ENCODE results near the gene CLK3.

The CLK3 gene

DNA sequence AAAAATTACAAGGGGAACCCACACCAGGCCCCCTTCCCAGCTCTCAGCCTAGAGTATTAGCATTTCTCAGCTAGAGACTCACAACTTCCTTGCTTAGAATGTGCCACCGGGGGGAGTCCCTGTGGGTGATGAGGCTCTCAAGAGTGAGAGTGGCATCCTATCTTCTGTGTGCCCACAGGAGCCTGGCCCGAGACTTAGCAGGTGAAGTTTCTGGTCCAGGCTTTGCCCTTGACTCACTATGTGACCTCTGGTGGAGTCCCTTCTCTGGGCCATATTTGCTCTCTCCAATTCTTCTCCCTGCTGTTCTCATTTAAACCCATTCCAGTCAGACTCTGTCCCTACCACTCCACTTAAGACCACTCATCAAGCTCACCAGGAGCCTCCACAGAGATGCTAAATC, 18.1 kb downstream of the CLK3 start:
- no peak for TF ChIP-seq EZH2phosphoT487 (IDR thresholded peaks at IDR 0.05; ENCODE audit: low read depth)
- TF ChIP-seq, protein P1, sequence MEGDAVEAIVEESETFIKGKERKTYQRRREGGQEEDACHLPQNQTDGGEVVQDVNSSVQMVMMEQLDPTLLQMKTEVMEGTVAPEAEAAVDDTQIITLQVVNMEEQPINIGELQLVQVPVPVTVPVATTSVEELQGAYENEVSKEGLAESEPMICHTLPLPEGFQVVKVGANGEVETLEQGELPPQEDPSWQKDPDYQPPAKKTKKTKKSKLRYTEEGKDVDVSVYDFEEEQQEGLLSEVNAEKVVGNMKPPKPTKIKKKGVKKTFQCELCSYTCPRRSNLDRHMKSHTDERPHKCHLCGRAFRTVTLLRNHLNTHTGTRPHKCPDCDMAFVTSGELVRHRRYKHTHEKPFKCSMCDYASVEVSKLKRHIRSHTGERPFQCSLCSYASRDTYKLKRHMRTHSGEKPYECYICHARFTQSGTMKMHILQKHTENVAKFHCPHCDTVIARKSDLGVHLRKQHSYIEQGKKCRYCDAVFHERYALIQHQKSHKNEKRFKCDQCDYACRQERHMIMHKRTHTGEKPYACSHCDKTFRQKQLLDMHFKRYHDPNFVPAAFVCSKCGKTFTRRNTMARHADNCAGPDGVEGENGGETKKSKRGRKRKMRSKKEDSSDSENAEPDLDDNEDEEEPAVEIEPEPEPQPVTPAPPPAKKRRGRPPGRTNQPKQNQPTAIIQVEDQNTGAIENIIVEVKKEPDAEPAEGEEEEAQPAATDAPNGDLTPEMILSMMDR (IDR thresholded peaks at IDR 0.05; ENCODE audit: low read depth, low read length): no peak
- H3K79me2 ChIP-seq (ENCODE audit: low read length): peaks cover 4% of the 10 kb centered on the region; the same call in 1 of the 2 replicates
- H3K9me3 ChIP-seq (ENCODE audit: insufficient read depth, low read length): no peaks in the 10 kb centered on the region
- H2AFZ ChIP-seq (ENCODE audit: low read depth, low read length): no peak overlapping the region
- H3K4me1 ChIP-seq (ENCODE audit: low read length): peaks cover 36% of the 10 kb centered on the region
- no peak overlapping the region for H3K4me2 ChIP-seq (ENCODE audit: low read length)
- H4K20me1 ChIP-seq (ENCODE audit: insufficient read depth, low read length): peaks cover 35% of the 10 kb centered on the region
- H3K27me3 ChIP-seq (ENCODE audit: low read depth, low read length): no peaks in the 10 kb centered on the region
- no peak overlapping the region for H3K4me3 ChIP-seq (ENCODE audit: low read length)
- H3K36me3 ChIP-seq (replicated peaks; ENCODE audit: low read depth, low read length): peaks cover 79% of the 10 kb centered on the region
- H3K27ac ChIP-seq (ENCODE audit: low read length): peak overlapping the region; percentile 35
- H3K9ac ChIP-seq (ENCODE audit: low read length): no peak overlapping the region

DNA sequence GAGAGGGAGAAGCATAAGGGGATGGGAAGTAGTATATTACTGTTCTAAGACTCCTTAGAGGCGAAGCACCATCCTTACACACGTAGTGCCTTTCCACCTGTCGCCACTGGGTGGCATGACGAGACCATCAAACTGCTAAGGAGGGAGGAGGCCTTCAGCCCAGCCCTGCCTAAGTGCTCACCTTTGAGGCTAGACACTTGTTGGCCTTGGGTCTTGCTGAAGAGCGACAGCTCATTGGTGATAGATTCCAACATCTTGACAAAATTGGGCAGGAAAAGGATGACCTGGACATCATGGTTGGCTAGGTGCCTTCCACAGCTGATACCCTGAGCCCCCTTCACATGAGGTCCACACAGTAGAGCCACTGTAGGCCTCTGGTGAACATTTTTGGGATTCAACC, 19.6 kb downstream of the CLK3 start:
- TF ChIP-seq, protein P1 (IDR thresholded peaks at IDR 0.05; ENCODE audit: low read depth, low read length): peak; percentile 97
- no peak for TF ChIP-seq EZH2phosphoT487 (IDR thresholded peaks at IDR 0.05; ENCODE audit: low read depth)
- Histone ChIP-seq H3K27ac (ENCODE audit: low read length) (no peak overlapping the region), H3K79me2 (ENCODE audit: low read length) (no peaks in the 10 kb centered on the region), H3K4me1 (ENCODE audit: low read length) (peaks cover 24% of the 10 kb centered on the region), H3K36me3 (replicated peaks; ENCODE audit: low read depth, low read length) (peaks cover 81% of the 10 kb centered on the region), H3K9me3 (ENCODE audit: insufficient read depth, low read length) (no peaks in the 10 kb centered on the region), H2AFZ (ENCODE audit: low read depth, low read length) (no peak overlapping the region), H3K9ac (ENCODE audit: low read length) (no peak overlapping the region), H3K4me3 (ENCODE audit: low read length) (no peak overlapping the region), H4K20me1 (ENCODE audit: insufficient read depth, low read length) (peaks cover 32% of the 10 kb centered on the region), H3K27me3 (ENCODE audit: low read depth, low read length) (no peaks in the 10 kb centered on the region), H3K4me2 (ENCODE audit: low read length) (no peak overlapping the region)

DNA sequence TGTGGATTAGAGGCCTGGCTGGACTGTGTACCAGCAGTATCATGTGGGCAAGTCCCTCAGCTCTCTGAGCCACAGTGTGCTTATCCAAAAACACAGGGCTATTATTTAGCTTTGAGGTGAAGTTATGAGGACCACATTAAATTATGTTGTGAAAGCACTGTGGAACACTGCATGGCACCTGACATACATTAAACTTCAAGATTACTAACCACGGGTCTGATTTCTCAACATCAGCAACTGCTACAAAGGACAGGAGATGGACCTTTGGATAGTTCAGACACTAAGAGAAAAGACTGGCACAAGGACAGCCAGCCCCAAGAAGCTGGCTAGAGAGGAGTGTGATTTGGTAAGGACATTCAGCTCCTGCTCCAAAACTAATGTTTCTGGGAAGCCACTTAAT, 21.3 kb downstream of the CLK3 start:
- H3K9ac ChIP-seq (ENCODE audit: low read length): no peak overlapping the region
- no peaks in the 10 kb centered on the region for H3K9me3 ChIP-seq (ENCODE audit: insufficient read depth, low read length)
- H3K27me3 ChIP-seq (ENCODE audit: low read depth, low read length): no peaks in the 10 kb centered on the region
- H4K20me1 ChIP-seq (ENCODE audit: insufficient read depth, low read length): peaks cover 29% of the 10 kb centered on the region; the same call in 1 of the 2 replicates
- no peak overlapping the region for H3K4me3 ChIP-seq (ENCODE audit: low read length)
- TF ChIP-seq, protein P1 (IDR thresholded peaks at IDR 0.05; ENCODE audit: low read depth, low read length): no peak
- no peak for TF ChIP-seq EZH2phosphoT487 (IDR thresholded peaks at IDR 0.05; ENCODE audit: low read depth)
- no peak overlapping the region for H2AFZ ChIP-seq (ENCODE audit: low read depth, low read length)
- H3K4me2 ChIP-seq (ENCODE audit: low read length): no peak overlapping the region
- peaks cover 3% of the 10 kb centered on the region; the same call in 1 of the 2 replicates for H3K79me2 ChIP-seq (ENCODE audit: low read length)
- peaks cover 77% of the 10 kb centered on the region for H3K36me3 ChIP-seq (replicated peaks; ENCODE audit: low read depth, low read length)
- no peak overlapping the region for H3K27ac ChIP-seq (ENCODE audit: low read length)
- H3K4me1 ChIP-seq (ENCODE audit: low read length): peaks cover 10% of the 10 kb centered on the region

DNA sequence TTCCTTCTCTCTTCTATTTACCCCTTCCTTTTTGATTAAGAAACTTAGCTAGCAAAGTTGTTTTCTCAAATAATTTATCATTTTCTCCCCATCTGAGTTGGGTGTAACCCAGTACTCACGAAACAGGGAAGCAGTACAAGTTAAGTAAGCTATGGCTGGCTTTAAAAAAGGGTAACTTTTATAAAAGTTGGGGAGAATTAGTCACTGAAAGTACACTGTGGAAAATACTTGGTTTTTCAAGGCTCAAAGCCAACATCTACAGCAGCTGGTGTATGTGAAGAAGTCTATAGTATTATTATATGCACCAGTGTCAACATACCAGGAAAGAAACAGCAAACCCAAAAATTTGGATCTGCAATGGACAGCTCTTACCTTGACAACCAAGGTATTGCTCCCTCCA, 25.5 kb downstream of the CLK3 start:
- TF ChIP-seq EZH2phosphoT487 (IDR thresholded peaks at IDR 0.05; ENCODE audit: low read depth): no peak
- TF ChIP-seq, protein P1 (IDR thresholded peaks at IDR 0.05; ENCODE audit: low read depth, low read length): no peak

More for the DNA sequence above, 25.5 kb downstream of the CLK3 start:
- peaks cover 10% of the 10 kb centered on the region for H3K79me2 ChIP-seq (ENCODE audit: low read length)
- no peak overlapping the region for H2AFZ ChIP-seq (ENCODE audit: low read depth, low read length)
- H3K4me2 ChIP-seq (ENCODE audit: low read length): no peak overlapping the region
- H3K4me3 ChIP-seq (ENCODE audit: low read length): no peak overlapping the region
- H3K36me3 ChIP-seq (replicated peaks; ENCODE audit: low read depth, low read length): peaks cover 52% of the 10 kb centered on the region
- no peaks in the 10 kb centered on the region for H3K4me1 ChIP-seq (ENCODE audit: low read length)
- H3K27ac ChIP-seq (ENCODE audit: low read length): no peak overlapping the region
- H3K27me3 ChIP-seq (ENCODE audit: low read depth, low read length): no peaks in the 10 kb centered on the region
- H4K20me1 ChIP-seq (ENCODE audit: insufficient read depth, low read length): peaks cover 26% of the 10 kb centered on the region; the same call in 1 of the 2 replicates
- H3K9me3 ChIP-seq (ENCODE audit: insufficient read depth, low read length): no peaks in the 10 kb centered on the region
- H3K9ac ChIP-seq (ENCODE audit: low read length): no peak overlapping the region
